COLO829 (cell line): ENCODE results near the gene NEO1.

Experiments used
- DNase-seq: peaks from one replicate; pipeline ENCODE4 v3.0.0; 2012; ENCODE audit warnings: low spot score

Gene NEO1

DNA sequence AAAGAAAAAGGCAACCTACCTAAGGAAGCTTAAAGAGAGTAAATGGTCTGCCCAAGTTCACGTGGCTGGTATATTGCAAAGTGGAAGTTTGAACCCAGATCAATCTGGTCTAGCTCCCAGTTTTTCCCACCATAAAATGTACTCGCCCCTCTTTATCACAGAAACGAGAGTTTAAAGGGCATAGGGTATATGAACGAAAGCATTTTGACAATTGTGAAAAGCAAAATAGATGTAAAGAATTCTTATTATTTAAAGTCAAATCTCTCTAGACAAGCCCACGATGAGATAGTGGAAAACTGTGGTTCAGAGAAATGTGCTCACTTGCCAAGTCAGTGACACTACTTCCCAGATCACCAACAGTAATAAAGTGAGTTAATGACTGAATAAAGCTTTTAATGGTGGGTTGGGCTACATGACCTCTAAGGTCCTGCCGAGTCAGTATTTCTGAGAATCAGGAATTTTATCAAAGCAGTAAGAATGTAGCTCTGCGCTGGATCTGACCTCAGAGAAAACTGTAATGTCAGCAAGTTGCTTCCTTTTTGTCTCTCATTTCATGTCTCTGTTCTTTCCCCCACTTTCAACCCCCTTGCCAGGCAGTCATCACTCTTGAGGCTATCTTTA, 23.3 kb upstream of the NEO1 start:
- no peak for DNase-seq

DNA sequence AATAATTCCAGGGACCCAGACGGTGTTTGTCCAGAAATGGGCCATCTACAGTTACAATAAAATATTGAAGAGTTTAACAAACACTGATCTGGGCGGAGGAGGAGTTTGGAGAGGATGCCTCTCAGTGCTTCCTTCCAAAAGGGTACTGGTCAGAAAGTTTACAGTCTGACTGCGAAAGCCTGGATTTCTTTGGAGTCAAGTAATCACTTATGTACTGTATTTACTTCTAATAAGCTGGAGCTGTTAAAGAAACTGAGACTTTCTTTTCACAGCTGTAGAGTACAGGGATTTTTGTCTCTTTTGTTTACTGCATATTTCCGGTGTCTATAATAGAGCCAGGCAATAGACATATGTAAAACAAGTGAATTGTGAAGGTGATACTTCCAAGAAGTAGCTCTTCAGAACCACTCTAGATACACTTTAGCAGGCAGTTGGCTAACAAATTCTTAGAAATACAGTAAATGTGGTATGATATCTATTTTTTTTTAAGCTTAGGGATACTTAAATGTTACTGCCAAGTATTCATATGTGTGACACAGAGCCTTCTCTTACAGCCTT, 22.1 kb upstream of the NEO1 start:
- DNase-seq = no peak

DNA sequence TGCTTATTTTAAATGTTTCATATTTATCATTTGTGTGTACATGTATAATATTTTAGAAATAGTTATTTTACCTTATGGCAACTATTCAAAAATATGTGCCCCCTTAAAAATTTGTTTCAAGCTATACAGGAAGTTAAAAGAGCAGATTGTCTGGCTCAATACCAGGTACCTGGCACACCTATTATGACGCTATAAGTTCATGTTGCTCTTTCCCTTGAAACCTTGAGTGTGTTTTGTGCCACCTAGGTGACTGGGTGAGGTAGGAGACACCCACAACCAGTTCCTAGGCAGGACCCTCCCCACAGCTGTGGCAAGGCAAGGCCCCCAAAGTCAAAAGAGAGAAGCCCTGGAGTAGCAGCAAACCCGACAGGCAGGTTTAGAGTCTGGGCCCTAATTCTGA, 20.6 kb upstream of the NEO1 start:
- DNase-seq = no peak

DNA sequence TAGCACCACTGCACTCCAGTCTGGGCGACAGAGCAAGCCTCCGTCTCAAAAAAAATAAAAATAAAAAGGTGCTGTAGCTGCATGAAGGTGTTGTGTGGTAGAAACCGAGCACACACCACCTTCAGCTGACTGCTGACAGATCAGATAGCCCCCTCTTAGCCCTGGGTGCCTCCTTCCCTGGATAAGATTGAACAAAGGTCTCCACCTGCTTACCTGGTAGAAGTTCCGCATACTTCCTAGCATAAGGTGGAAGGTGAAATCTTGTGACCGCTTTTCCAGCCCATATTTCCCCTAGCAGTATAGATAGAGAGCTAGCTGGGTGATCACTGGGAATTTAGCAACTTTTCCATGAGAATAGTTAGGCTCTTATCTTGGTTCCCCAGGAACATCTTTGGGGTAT, 18.7 kb upstream of the NEO1 start:
- DNase-seq = no peak

DNA sequence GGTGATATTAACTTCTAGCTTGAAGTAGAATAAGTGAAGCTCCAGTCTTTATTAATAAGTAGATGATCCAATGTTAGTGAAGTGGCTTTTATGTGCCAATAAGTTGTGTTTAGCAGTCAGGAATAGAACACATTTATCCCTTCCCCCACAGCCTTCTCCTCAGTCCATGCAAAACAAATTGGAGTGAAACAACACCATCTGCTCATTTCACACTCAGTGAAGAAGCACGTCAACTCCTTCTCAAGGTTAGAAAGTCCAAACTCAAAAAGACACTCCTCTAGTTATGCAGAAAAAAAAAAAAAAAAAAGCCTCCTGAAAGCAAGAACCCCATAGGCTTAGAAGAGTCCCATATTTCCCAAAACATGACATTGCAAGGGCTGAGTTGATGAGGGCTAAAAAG, 18.0 kb upstream of the NEO1 start:
- no peak for DNase-seq

DNA sequence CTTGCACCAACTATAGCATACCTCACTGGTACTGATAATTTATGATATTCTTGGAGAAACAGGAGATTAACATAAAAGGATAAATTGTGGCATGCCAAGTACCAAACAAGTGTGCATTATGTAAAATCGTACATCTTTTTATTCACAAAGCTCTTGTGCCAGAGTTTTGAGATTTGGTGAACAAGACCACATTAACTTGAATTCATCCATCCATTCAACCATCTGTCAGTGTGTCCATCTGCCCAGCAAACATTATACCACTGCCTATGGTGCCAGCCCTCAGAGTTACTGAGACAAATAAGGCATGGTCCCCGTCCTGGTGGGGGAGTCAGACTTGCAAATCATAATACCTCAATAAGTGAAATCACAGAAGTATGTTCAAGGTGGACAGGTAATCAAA, 17.0 kb upstream of the NEO1 start:
- DNase-seq = no peak

DNA sequence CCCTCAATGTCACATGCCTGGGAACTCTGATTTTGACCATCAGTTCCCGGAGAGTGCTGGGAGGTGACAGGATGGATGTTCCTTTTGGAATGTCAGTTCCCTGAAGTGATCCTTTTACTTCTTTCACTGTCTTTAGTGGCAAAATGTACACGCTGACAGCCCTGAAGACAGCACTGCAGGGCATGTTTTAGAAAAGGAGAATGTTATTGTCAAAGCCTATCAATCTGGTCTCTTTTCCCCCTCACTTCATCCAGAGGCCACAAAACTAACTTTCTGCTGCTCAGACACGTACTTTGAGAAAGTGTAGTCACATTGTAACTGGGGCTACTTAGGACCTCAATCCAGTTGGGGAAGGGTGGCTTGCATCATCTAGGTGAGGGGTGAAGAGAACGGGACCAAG, 14.0 kb upstream of the NEO1 start:
- no peak for DNase-seq

DNA sequence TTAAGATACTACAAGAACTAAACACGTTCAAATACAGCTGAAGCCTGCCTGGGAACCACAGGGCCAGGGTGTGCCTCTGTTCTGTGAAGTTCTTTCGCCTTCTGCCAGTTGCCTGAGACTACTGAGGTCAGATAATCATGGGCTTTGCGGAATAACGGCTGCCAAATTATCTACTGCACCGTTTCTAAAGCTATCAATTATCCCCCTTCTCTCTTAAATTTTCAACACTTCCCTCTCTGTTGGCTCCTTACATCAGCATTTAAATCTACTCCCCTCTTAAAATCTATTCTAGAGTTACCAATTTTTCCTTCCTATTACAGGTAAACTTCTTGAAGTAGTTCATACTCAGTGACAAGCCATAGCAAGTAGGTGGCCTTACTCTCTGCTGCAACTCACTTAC, 6.2 kb upstream of the NEO1 start:
- DNase-seq = no peak

DNA sequence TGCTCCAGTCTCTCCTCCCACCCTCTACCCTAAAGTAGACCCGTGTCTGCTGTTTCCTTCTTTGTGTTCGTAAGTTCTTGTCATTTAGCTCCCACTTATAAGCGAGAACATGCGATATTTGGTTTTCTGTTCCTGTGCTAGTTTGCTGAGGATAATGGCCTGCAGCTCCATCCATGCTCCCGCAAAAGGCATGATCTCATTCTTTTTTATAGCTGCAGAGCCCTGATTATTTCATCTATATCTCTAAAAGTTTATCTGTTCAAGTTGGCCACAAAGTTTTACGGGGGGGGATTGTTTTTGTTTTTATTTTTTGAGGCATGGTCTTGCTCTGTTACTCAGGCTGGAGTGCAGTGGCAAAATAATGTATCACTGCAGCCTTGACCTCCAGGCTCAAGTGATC, 4.4 kb upstream of the NEO1 start:
- DNase-seq = no peak

DNA sequence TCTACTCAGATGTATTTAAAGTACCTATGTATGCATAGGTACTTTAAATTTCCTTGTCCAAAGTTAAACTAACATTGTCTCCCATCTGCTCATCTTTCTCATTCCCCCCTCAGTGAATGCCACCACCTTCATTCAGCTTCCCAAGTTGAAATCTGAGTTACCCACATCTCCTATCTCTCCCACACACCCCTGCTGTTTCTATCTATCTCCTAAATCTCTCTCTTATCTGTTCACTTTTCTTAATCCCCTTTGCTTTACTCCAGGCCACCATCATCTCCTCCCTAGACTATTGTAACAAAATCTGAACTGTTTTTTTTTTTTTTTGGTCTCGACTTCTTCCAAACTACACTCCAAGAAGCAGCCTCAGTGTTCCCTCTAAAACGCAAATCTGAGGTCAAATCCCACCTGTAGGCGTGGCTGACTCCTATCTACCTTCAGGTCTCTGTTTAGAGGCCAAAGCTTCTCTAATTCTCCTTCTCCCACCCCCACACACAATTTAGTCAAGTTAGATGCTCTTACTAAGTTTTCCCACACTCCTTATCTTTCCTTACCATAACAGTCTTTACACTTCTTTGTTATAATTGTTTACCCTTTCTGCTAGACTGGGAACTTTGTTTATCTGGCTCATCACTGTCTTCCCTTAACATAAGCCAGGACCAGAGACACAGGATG, 3.5 kb upstream of the NEO1 start:
- DNase-seq = no peak

DNA sequence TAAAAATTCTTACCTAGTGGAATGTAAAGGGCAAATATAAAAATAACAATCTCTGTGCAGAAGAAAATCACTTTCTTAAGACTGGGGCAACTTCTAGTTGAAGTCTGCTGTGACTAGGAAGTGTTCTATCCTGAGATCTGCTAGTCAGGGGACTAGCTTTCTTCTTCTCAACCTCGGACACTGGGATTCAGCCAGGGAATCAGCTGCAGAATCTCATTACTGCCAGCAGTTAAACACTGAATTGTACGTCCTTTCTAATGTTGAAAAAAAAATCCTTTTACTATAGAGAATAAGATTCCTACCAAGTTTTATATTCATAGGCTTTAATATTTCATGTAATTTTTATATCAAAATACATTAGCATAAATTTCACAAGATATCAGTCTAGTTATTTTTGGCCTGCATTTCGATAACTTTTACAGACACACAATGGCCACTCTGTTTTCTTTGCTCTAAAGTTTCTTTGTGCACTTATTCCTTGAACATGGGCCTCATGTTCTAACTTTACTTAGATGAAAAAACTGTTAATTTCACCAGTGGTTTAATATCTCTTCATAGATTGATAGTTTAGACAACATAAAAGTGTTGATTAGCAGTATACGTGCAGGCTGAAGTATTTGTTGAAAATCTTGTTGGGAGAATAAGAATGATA, 2.6 kb upstream of the NEO1 start:
- peak; percentile 6 for DNase-seq

DNA sequence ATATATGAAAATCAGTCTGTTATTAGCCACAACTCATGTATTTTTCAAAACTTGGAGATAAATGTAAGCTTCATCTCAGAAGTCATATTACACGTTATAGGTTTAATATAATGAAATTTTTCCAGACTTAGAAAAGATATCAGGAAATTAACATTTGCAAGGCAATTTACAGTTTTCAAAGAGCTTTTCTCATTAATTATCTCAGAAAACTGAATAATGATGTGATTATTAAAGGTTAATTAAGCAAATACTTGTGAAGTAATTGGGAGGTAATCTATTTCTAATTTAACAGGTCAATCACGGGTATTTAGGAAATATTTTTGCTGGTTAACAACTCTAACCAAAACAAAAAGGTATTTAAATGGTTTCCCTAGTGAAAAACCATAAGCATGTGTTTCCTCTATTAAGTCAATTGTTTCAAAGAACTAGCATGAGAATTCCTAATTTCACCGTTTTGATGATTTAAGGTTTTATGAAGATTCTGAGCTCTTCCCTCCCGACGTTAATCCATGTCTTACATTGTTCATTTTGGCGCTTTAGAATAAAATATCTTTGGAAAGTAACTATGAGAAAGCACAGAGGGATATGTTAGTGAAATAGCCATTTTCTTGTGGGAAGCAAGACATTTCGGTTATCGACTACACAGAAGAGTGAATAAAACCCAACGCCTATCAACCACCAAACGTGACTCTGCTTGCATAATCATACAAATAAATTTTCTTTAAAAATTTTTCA, 1.5 kb upstream of the NEO1 start:
- DNase-seq = no peak

DNA sequence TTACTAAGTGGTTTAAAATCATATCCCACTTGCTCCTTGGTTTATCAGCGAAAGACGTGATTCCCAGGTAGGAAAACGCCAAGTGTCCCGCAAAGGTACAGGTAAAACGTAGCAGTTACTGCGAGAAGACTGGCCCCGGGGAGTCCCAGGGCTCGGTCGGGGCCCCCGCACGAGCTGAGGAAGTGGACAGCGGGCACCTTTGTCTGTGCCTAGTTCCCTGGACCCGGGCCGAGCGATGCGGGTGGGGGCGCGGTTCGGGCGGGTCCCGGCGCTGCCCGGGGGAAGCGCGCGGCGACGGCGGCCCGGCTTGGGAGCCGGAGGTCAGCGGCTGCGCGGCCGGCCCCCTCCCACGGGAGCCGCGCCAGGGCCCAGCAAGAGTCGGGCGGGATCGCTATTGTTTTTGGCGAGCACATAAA, 864 bp upstream of the NEO1 start:
- DNase-seq = no peak

DNA sequence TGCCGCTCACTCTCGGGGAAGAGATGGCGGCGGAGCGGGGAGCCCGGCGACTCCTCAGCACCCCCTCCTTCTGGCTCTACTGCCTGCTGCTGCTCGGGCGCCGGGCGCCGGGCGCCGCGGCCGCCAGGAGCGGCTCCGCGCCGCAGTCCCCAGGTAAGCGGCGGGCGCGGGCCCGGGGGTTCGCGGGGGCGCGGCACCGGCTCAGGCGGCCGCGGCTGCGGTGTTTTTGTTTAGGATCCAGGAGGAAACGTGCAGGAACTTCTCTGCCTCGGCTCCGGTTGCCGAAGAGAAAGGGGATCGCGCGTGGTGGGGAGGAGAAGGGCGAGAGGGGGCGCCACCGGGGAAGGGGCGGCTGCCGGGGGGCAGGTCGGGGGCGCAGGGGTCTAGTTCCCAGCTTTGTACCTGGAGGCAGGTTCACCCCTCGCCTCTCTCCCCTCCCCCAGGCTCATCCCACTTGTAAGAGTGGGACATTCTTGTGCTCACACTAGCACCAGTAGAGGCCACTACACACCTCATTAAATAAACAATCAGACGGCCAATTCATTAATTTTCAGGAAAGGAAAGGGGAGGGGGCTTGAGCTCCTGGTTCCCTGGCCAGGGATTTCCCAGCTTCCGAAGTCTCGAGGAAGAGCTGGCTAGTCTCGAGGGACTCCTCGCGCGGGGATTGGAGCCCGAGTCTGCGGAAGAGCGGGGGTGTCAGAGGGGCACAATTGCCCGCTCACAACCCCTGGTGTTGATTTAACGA, 562 bp downstream of the NEO1 start:
- DNase-seq = no peak

DNA sequence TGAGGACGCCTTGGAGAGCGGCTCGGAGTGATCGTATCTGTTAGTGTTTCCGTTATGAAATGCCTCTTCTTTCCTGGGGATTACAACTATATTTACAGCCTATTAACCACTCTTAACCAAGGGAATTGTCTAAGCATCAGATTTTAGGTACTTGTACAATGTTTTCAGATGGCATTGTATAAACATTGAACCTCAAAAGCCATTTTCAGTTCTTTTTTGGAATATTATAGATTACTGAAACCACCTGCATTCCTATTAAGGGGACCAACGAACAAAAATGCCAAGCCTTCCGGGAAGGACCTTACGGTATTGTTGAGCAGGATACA, 1.1 kb downstream of the NEO1 start:
- no peak for DNase-seq

DNA sequence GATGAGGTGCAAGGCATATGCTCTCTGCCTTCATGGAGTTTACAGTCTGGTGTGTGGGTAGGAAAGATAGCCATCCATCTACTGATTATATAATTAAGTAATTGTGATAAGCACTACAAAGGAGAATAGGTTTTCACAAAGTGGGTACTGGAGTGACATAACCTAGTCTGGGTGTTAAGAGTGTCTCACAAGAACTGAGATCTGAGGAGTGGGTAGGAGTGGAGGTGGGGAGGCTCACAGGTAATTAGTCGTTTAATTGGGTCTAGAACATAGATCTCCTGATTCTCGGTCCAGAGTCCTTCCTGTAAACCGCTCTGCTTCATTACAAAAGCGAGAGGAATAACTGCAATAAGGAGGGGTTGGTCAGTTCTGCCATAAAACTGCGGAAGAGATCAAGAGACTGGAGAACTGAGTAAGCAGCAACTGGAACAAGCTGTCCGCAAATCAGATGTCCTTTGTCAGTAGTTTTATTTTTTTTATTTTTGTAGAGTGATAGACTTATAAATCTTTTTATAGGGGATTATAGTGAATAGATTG, 2.2 kb downstream of the NEO1 start:
- no peak for DNase-seq

DNA sequence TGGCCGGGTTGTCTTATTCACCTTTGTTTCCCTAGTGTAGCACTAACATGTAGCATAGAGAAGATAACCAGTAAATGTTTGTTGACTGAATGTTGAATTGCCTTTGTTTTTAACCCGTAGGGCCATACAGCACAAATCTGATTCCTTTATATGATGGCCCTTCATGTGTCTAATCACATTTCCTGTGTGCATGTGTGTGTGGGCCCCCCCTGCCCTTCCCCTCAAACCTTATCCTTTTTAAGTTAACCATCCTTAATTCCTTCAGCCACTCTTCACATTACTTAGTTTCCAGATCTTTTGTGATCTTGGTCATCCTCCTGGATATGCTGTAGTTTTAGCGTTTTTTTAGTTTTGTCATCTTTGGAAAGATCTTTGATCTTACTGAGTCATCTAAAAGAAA, 4.2 kb downstream of the NEO1 start:
- no peak for DNase-seq

DNA sequence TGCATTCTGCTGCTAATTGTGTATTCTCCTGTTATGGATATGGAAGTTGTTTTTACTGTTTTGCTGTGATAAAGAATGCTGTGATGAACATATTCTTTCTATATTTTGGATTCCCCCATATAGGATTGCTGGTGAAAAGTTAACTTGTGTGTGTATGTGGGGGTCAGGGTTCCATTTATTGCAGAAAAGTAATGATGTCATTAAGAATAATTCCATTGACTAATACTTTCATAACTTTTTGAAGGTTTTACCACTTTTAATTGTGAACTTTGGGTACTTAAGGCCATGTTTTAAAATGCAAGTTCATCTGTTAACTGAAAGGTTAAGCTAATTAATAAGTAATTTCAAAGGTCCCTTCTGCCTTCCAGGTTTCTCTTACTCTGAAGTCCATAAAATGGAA, 6.2 kb downstream of the NEO1 start:
- no peak for DNase-seq

DNA sequence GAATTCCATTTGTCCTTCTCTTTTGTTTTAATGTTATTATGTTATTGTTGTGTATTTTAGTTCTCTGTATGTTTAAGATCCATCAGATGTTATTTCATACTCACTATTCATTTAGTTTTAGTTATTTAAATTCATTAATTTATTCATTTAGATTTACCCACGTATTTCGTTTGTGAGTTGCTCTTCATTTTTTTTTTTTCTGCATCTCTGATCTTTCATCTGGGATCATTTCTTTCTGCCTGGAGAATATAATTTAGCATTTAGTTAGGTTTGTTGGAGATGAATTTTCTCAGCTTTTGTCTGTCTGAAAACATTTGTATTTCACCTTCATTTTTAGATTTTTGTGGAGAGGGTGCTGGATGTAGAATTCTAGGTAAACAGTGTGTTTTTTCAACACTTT, 12.9 kb downstream of the NEO1 start:
- DNase-seq = no peak

DNA sequence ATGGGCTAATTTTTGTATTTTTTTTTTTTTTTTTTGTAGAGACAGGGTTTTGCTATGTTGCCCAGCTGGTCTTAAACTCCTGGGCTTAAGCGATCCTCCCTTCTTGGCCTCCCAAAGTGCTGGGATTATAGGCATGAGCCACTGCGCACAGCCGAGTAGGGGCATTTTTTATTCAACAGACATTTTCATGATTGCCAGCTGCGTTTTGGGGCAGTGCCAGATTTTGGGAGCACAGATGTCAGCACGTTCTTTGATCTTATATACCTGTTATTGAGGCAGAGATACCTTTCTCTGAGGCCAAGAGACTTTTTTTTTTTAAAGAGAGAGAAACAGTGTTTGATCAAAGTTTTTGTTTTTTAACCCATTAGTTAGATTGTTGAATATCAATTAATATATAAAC, 16.8 kb downstream of the NEO1 start:
- DNase-seq = no peak

DNA sequence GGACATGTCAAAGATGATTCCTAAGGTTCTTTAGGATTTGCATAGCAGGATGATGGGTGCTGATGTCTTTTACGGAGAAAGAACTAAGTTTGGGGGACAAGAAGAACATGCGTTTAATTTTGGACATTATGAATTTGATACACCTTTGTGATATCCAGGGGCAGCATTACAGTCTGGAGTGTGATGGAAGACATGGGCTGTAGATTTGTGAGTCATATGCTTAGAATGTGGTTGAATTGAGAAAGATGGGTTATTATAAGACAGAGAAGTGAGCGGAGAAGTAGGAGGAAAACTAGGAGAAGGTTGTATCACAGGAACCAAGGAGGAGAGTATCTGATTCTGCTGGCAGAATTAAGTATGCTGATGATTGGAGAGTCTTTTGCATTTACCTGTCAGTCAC, 20.6 kb downstream of the NEO1 start:
- no peak for DNase-seq

DNA sequence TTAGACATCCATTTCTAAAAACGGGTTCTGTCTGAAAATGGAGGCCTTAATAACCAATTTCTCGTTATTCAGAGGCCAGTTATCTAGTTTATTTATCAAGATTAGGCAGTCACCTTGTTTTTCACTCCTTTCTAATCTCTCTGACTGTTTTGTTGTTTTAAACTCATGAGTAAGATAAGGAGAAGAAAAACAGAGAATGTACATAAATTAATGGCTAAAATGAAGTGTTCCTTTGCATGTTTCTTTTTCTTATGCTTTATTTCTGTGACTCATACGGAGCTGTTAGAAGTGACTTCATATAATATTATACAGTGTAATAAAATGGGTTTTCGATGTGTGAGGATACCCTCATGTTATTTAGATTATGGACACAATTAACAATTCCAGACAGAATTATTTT, 22.0 kb downstream of the NEO1 start:
- no peak for DNase-seq
